ENCODE data around the gene SERINC3.
A peak's percentile ranks its signal among the peaks of the same experiment; 100 is the strongest.
"Not testable (repeated sequence)": the region's sequence is repeated elsewhere in the genome, so short reads cannot be mapped to it uniquely, and the experiment has no call there.

Gene SERINC3

DNA sequence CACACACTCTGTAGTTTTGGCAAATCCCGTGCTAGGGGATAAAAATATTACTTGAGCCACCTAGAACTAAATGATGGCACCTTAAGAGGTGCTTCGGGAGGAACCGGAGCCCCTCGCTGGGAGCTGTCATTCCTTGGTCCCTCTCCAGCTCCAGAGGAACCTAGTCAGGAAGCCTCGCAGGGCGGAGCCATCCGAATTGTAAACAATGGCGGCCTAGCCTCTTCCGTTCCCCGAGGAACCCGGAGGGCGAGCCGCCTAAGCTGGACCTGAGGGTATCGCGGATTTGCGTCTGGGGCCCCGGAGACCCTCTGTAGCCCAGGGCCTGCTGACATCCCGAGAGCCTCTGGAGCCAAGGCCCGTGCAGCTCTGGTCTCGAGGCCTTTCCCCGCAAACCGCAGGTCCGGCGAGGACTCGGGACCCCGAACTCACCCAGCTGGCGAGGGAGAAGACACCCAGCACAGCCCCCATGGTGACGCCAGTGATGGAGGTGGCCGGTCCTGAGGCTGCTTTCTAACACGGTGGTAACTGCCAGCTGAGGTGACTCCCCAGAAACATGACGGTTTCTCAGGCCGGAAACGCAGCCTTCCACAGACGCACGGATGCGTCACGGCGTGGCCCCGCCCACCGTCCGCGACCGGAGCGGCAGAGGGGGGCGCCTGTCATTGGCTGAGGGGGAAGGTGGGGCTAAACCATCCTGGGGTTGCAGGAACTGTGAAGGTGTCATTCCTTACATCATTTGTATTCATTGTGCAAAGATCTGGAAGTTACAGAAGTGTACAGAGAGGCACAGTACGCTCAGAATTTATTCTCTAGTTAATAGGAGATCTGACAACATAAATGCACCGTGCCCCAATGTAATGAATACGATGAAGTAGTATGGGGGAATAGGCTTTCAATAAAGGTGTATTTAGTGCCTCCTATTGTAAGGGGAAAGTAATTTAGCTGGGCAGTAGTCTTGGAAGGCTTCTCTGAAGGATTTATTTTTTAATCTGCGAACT is at the start of gene SERINC3:
TSS of gene SERINC3 (minus strand) at position 587 of the 998 bp plus-strand sequence. CDS start at position 468, 119 bp downstream.
- peak; percentile 64 for DNase-seq

- DNase-seq = no peak
These were observed 49.6 kb upstream of the SERINC3 start for GRCh38 chr20:44571362-44571988.

GRCh38 chr20:44570367-44570766 is 48.5 kb upstream of the SERINC3 start:
- DNase-seq = no peak

- DNase-seq = no peak
These were observed 44.9 kb upstream of the SERINC3 start for GRCh38 chr20:44566811-44567210.

DNA sequence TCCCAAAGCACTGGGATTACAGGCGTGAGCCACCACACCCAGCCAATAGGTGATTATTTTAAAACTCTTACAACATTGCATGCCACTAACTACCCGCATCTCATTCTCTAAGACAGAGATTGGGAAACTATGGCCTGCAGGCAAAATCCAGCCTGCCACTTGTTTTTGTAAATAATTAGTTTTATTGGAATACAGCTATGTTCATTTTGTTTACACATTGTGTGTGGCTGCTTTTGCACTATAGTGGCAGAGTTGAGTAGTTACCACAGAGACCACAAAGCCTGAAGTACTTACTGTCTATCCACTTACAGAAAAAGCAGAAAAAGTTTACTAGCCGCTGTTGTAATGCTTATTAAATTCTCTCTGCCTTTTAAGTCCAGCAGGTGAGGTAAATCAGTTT is 44.1 kb upstream of the SERINC3 start:
- DNase-seq = no peak

- DNase-seq = no peak
These were observed 40.0 kb upstream of the SERINC3 start for GRCh38 chr20:44561876-44562275.

DNA sequence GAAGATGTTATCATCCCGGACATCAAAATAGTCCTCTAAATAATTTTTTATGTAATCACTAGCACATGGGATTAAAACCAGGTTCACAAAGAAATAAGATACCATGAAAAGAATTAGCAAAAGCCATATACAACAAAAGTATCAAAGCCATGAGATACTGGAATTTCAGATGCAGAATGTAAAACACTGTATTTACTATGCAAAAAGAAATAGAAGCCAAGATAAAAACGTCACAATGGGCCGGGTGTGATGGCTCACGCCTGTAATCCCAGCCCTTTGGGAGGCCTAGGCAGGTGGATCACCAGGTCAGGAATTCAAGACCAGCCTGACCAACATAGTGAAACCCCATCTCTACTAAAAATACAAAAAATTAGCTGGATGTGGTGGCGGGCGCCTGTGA is 38.9 kb upstream of the SERINC3 start:
- DNase-seq = not testable (repeated sequence)

DNA sequence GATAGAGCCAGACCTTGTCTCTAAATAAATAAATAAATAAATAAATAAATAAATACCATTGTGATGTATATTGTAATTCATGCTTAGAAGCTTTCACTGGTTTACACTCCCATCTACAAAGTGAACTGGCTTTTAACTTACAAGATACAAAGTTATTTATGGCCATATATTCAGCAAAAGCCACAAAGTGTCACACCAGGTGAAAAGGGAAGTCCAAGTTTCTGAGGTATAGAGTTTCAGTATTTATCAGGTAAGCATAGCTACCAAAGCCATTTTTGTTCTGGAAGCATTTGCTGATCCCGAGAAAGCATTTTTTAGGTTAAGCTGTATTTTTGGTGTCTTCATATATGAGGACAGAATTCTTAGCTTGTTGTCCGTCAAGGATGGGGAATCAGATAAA is 38.4 kb upstream of the SERINC3 start:
- no peak for DNase-seq

GRCh38 chr20:44559302-44559701 is 37.4 kb upstream of the SERINC3 start:
- no peak for DNase-seq

- DNase-seq = no peak
These were observed 31.4 kb upstream of the SERINC3 start for GRCh38 chr20:44552950-44553908.

- DNase-seq = no peak
These were observed 30.7 kb upstream of the SERINC3 start for GRCh38 chr20:44552568-44552949.

DNA sequence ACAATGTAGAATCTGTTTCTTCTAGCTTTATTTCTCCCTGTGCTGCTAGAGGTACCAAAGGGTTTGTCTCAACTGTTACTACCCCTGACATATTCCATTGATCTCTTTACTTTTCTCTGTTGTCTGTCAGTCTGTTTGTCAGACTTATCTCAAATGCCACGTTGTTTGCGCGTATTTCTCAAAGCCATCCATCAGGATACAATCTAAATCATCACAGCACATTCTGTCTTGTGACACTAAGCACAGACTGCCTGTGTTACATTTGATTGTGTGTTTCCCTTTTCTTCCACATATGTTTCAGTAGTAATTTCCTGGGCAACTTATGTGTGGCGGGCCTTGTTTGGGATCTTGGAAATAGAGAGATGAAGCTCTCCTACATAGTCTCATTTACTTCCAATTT is 30.2 kb upstream of the SERINC3 start:
- no peak for DNase-seq

GRCh38 chr20:44549123-44549522 is 27.3 kb upstream of the SERINC3 start:
- DNase-seq = no peak

GRCh38 chr20:44547419-44547818 is 25.5 kb upstream of the SERINC3 start:
- no peak for DNase-seq

DNA sequence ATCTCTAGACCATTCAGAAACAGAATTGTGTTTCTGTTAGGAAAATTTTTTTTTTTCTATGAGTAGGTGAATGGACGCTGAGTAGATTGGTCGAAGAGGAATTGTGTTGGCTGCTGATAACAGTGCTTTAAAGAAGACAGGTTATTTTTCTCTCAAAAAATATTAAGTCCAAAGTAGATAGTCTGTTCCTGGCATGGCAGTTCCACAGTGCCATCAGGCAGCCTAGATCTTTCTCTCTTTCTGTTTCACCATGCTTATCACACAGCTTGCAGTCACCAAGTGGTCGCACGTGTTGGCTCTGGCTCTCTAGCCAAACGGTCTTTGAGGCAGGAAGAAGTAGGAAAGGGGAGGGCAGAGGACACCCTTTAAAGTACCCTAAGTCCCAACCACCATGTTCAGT is 22.4 kb upstream of the SERINC3 start:
- no peak for DNase-seq

DNA sequence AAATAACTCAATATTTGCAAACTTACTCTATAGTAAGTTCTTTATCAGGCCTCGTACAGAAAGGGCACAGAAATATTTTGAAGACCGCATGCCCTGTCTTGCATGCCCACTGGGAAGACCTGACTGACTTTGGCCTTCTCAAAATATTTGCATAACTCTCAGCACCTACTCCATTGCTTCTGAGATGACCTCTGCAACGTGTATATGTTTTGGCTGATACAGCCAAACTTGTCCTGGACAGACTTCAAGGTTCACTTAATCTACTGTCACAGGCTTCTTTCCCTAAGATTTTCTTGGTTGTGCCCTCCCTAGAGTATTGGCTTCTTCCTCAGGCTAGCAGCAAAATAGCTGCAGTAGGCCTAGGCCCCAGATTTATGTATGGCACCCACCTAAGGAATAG is 21.5 kb upstream of the SERINC3 start:
- no peak for DNase-seq

- DNase-seq = no peak
These were observed 21.0 kb upstream of the SERINC3 start for GRCh38 chr20:44542890-44543289.

DNA sequence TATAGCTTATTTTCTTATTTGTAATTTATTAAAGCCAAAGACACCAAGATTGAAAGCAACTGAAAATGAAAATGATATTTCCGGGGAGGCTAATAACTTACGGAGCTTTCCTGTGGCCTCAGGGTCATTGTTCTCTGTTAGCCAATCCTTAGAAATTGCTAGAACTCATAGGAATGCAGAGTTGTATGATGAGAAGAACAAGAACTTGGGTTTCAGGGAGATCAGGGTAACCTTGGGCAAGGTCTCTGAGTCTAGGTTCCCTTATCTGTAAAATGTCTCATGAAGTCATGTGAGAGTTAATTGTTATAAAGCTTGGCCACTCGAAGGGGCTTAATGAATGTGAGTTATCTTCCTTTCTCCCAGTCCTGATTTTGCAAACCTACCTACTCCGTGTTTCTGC is 20.1 kb upstream of the SERINC3 start:
- DNase-seq = no peak

DNA sequence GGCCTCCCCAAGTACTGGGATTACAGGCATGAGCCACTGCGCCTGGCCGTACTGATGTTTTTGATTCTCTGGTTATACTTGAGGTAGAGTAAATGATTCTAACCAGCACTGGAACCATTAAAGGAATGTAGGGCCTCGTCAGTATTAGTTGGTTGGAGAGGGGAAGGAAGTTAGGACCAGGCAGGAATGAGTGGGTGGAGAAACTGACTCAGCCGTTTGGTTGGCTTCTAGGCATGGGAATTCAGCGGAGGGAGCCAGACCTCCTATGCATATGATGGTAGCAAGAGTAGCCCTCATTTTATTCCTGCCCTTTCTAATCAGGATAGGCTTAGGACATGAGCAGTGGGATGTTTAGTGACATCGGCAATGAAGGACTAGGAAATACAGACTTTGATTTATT is 19.0 kb upstream of the SERINC3 start:
- no peak for DNase-seq

DNA sequence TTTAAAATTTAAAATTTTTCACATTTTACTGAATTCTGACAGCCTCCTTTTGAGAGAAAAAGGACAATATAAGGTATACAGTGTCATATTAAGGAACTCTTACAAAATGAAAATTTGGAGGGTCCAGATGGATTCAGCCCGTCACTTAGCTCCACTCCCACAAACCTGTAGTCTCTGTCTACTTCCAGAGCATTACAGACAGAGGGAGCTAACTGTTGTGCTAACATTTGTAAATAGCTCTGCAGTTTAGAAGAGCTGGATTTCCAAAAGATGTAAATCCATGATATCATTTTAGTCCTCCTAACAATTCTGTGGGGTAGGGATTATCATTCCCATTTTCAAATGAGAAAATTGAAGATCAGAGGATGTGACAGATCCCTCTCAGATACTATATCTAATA is 16.1 kb upstream of the SERINC3 start:
- DNase-seq = no peak

DNA sequence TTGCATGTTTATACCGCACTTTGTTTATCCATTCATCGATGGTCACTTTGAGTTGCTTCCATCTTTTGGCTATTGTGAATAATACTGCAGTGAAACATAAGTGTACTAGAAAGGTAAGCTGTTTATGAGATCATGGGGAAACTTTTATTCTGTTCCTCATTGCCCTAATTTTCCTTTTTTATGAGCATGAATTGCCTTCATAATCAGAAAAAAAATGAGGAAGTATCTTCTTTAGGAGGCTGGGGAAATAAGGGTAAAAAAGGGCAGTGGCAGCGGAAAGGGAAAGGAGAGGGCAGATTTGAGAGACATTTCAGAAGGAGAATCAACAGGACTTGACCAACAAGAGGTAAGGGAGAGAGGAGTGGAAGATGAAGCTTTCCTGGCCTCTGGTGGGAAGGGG is 14.3 kb upstream of the SERINC3 start:
- no peak for DNase-seq

- no peak for DNase-seq
These were observed 12.1 kb upstream of the SERINC3 start for GRCh38 chr20:44533928-44534327.

DNA sequence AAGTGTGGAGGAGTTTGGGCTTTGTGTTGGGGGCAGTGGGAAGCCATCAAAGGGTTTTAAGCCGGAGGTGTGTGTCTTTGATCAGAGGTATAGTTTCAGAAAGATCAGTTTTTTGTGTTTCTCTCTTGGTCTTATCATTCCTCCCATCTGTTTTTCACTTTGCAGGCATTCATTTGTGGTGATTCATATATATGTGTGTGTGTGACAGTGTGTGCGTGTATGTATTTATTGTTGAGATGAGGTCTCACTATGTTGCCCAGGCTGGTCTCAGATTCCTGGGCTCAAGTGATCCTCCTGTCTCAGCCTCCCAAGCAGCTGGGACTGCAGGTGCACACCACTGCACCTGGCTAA is 11.1 kb upstream of the SERINC3 start:
- DNase-seq = no peak
